Liver (tissue), 9 donors: Measurements from ENCODE around the gene PPP2R5A. TPM values are rescaled to one million over a fixed set of nuclear protein-coding genes. Genes with fewer than 3 reads are reported as not detected.

Experiments used
- DNase-seq: peaks from one replicate; pipeline ENCODE4 v3.0.0-alpha.2; 2017; ENCODE audit warnings: low spot score
- H3K27ac ChIP-seq, 2 donors: one replicate each; pipeline ENCODE4 v1.7.0; 2013; ENCODE audit warnings: inconsistent platforms in 2 of 2, low read length in 2 of 2, control low read depth in 1 of 2, low read depth in 1 of 2, mild to moderate bottlenecking in 1 of 2
- H3K27me3 ChIP-seq, 4 donors: one replicate each; pipeline versions ENCODE4 v1.6.1 to v1.7.0; 2013; ENCODE audit warnings: low read length in 3 of 4, inconsistent platforms in 1 of 4, mild to moderate bottlenecking in 1 of 4, moderate library complexity in 1 of 4; ENCODE audit not compliant: control insufficient read depth in 4 of 4, insufficient read depth in 4 of 4
- H3K36me3 ChIP-seq, 4 donors: one replicate each; pipeline versions ENCODE4 v1.6.1 to v1.7.0; 2013; ENCODE audit warnings: low read length in 3 of 4, mild to moderate bottlenecking in 3 of 4, low read depth in 1 of 4, moderate library complexity in 1 of 4; ENCODE audit not compliant: control insufficient read depth in 4 of 4, insufficient read depth in 3 of 4
- H3K4me1 ChIP-seq, 4 donors: one replicate each; pipeline versions ENCODE4 v1.6.1 to v1.7.0; 2013; ENCODE audit warnings: low read length in 3 of 4, mild to moderate bottlenecking in 3 of 4, moderate library complexity in 1 of 4; ENCODE audit not compliant: control insufficient read depth in 4 of 4, insufficient read depth in 4 of 4
- H3K4me3 ChIP-seq, 3 donors: one replicate each; pipeline versions ENCODE4 v1.6.1 to v1.7.0; 2013; ENCODE audit warnings: low read length in 3 of 3, control low read depth in 1 of 3, low read depth in 1 of 3, mild to moderate bottlenecking in 1 of 3
- H3K9ac ChIP-seq, 2 donors: one replicate each; pipeline ENCODE4 v1.7.0; 2013; ENCODE audit warnings: low read length in 2 of 2, mild to moderate bottlenecking in 2 of 2, moderate library complexity in 2 of 2, control low read depth in 1 of 2, low read depth in 1 of 2
- H3K9me3 ChIP-seq, 4 donors: one replicate each; pipeline versions ENCODE4 v1.6.1 to v1.7.0; 2013; ENCODE audit warnings: low read length in 3 of 4; ENCODE audit not compliant: control insufficient read depth in 4 of 4
- EGR1 ChIP-seq, 2 donors: IDR thresholded peaks; 2 replicates each; pipeline ENCODE4 v1.6.1; 2016 to 2018; ENCODE audit warnings: antibody characterized with exemption in 2 of 2, low read depth in 2 of 2
- FOXA1 ChIP-seq: IDR thresholded peaks from 2 replicates; pipeline ENCODE4 v1.6.1; 2016; ENCODE audit warnings: antibody characterized with exemption
- FOXA2 ChIP-seq: IDR thresholded peaks from 2 replicates; pipeline ENCODE4 v1.6.1; 2016; ENCODE audit warnings: antibody characterized with exemption
- GABPA ChIP-seq, 2 donors: IDR thresholded peaks in 1 of 2; conservative IDR thresholded peaks in 1 of 2; 2 replicates each; pipeline ENCODE4 v1.6.1; 2016; ENCODE audit warnings: antibody characterized with exemption in 2 of 2, mild to moderate bottlenecking in 1 of 2, moderate library complexity in 1 of 2
- RAD21 ChIP-seq, 2 donors: IDR thresholded peaks; 2 replicates each; pipeline ENCODE4 v1.6.1; 2016; ENCODE audit warnings: antibody characterized with exemption in 2 of 2, mild to moderate bottlenecking in 2 of 2
- RXRA ChIP-seq, 2 donors: IDR thresholded peaks; 2 replicates each; pipeline ENCODE4 v1.6.1; 2017 to 2018; ENCODE audit warnings: antibody characterized with exemption in 2 of 2, mild to moderate bottlenecking in 1 of 2
- SP1 ChIP-seq: IDR thresholded peaks from 2 replicates; pipeline ENCODE4 v1.6.1; 2018; ENCODE audit warnings: antibody characterized with exemption, mild to moderate bottlenecking
- TAF1 ChIP-seq: conservative IDR thresholded peaks from 2 replicates; pipeline ENCODE4 v1.6.1; 2016; ENCODE audit warnings: antibody characterized with exemption, mild to moderate bottlenecking
- YY1 ChIP-seq: IDR thresholded peaks from 2 replicates; pipeline ENCODE4 v1.6.1; 2016; ENCODE audit warnings: antibody characterized with exemption, mild to moderate bottlenecking
- WGBS: extraction: QIAGEN DNeasy Blood & Tissue Kit; methylation state at CpG from one replicate; pipeline ENCODE4 v1.1.7; 2013; 5-methylcytosine and 5-hydroxymethylcytosine counted together
- polyA plus RNA-seq, 2 donors: library from polyadenylated mRNA; stranded (reverse) in 1 of 2; unstranded in 1 of 2; fragments of 200-250 nt in 1 of 2; fragments of >200 nt in 1 of 2; fragmentation: Nextera tagmentation in 1 of 2; extraction: Ambion mirVana in 1 of 2; gene quantifications; one replicate each; pipeline versions ENCODE4 v1.2.1 to v1.2.3, GENCODE V29; 2013 to 2015
- total RNA-seq, 2 donors: library from RNA; depleted of rRNA; stranded (reverse); fragments of >200 nt; gene quantifications; one replicate each; pipeline ENCODE4 v1.2.3, GENCODE V29; 2014
- TF ChIP-seq, protein P1 (sequence below): IDR thresholded peaks from 2 replicates; pipeline ENCODE4 v1.6.1; 2016; ENCODE audit warnings: antibody characterized with exemption
- TF ChIP-seq, protein P2 (sequence below): IDR thresholded peaks from 2 replicates; pipeline ENCODE4 v1.6.1; 2016; ENCODE audit warnings: antibody characterized with exemption, mild to moderate bottlenecking
- TF ChIP-seq, protein P3 (sequence below): fragments of 150-350 bp; IDR thresholded peaks from 2 replicates; pipeline ENCODE4 v1.5.1; 2017; ENCODE audit warnings: improper control_type of control experiment, low read depth, low read length; ENCODE audit not compliant: missing input control
- TF ChIP-seq, protein P4 (sequence below): IDR thresholded peaks from 2 replicates; pipeline ENCODE4 v1.6.1; 2016; ENCODE audit warnings: antibody characterized with exemption
- TF ChIP-seq, protein P5 (sequence below): IDR thresholded peaks from 2 replicates; pipeline ENCODE4 v1.6.1; 2016; ENCODE audit warnings: antibody characterized with exemption
- donor health status: healthy.
- donor health status: healthy.
- donor health status: healthy.
- donor health status: healthy.
- donor health status: healthy.

PPP2R5A gene
- total and polyA plus RNA-seq, 4 donors: 22.9 to 40.7 (median 28.5) TPM

DNA sequence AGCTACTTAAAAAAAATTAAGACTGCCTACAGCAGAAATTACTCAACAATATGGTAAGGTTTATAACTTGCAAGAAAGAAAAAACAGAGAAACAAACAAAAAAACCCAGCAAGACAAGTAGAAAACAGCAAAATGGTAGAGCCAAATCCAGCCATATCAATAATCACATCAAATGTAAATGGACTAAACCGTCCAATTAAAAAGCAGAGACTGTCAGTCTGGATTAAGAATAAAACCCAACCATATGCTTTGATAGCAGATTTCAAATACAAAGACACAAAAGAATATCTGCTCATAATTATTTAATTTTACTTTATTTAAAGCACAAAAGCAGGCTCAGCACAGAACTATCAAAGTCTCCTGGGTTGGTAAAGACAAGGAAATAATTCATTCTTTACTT lies 112.0 kb downstream of the PPP2R5A start:
- H3K27ac ChIP-seq: no peak overlapping the region
- H3K36me3 ChIP-seq: peaks cover 0 to 1% (median 0%) of the 10 kb centered on the region in 4 donors
- no peak overlapping the region for H3K9ac ChIP-seq
- H3K27me3 ChIP-seq: no peaks in the 10 kb centered on the region
- H3K4me3 ChIP-seq: no peak overlapping the region
- TF ChIP-seq, protein P1, sequence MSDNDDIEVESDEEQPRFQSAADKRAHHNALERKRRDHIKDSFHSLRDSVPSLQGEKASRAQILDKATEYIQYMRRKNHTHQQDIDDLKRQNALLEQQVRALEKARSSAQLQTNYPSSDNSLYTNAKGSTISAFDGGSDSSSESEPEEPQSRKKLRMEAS: no peak
- TF ChIP-seq, protein P2, sequence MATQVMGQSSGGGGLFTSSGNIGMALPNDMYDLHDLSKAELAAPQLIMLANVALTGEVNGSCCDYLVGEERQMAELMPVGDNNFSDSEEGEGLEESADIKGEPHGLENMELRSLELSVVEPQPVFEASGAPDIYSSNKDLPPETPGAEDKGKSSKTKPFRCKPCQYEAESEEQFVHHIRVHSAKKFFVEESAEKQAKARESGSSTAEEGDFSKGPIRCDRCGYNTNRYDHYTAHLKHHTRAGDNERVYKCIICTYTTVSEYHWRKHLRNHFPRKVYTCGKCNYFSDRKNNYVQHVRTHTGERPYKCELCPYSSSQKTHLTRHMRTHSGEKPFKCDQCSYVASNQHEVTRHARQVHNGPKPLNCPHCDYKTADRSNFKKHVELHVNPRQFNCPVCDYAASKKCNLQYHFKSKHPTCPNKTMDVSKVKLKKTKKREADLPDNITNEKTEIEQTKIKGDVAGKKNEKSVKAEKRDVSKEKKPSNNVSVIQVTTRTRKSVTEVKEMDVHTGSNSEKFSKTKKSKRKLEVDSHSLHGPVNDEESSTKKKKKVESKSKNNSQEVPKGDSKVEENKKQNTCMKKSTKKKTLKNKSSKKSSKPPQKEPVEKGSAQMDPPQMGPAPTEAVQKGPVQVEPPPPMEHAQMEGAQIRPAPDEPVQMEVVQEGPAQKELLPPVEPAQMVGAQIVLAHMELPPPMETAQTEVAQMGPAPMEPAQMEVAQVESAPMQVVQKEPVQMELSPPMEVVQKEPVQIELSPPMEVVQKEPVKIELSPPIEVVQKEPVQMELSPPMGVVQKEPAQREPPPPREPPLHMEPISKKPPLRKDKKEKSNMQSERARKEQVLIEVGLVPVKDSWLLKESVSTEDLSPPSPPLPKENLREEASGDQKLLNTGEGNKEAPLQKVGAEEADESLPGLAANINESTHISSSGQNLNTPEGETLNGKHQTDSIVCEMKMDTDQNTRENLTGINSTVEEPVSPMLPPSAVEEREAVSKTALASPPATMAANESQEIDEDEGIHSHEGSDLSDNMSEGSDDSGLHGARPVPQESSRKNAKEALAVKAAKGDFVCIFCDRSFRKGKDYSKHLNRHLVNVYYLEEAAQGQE: no peak
- TF ChIP-seq SP1 (no peak), FOXA2 (no peak), TAF1 (no peak), RAD21 (IDR thresholded peaks at IDR 0.05) (no peak), YY1 (no peak), GABPA (IDR thresholded peaks at IDR 0.05 in 1 of 2, conservative IDR thresholded peaks at IDR 0.05 in 1 of 2) (no peak), FOXA1 (no peak), RXRA (IDR thresholded peaks at IDR 0.05) (no peak), EGR1 (IDR thresholded peaks at IDR 0.05; ENCODE audit: low read depth in 2 of 2) (no peak)
- TF ChIP-seq, protein P3, sequence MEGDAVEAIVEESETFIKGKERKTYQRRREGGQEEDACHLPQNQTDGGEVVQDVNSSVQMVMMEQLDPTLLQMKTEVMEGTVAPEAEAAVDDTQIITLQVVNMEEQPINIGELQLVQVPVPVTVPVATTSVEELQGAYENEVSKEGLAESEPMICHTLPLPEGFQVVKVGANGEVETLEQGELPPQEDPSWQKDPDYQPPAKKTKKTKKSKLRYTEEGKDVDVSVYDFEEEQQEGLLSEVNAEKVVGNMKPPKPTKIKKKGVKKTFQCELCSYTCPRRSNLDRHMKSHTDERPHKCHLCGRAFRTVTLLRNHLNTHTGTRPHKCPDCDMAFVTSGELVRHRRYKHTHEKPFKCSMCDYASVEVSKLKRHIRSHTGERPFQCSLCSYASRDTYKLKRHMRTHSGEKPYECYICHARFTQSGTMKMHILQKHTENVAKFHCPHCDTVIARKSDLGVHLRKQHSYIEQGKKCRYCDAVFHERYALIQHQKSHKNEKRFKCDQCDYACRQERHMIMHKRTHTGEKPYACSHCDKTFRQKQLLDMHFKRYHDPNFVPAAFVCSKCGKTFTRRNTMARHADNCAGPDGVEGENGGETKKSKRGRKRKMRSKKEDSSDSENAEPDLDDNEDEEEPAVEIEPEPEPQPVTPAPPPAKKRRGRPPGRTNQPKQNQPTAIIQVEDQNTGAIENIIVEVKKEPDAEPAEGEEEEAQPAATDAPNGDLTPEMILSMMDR: no peak
- TF ChIP-seq, protein P4, sequence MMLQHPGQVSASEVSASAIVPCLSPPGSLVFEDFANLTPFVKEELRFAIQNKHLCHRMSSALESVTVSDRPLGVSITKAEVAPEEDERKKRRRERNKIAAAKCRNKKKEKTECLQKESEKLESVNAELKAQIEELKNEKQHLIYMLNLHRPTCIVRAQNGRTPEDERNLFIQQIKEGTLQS: no peak
- TF ChIP-seq, protein P5, sequence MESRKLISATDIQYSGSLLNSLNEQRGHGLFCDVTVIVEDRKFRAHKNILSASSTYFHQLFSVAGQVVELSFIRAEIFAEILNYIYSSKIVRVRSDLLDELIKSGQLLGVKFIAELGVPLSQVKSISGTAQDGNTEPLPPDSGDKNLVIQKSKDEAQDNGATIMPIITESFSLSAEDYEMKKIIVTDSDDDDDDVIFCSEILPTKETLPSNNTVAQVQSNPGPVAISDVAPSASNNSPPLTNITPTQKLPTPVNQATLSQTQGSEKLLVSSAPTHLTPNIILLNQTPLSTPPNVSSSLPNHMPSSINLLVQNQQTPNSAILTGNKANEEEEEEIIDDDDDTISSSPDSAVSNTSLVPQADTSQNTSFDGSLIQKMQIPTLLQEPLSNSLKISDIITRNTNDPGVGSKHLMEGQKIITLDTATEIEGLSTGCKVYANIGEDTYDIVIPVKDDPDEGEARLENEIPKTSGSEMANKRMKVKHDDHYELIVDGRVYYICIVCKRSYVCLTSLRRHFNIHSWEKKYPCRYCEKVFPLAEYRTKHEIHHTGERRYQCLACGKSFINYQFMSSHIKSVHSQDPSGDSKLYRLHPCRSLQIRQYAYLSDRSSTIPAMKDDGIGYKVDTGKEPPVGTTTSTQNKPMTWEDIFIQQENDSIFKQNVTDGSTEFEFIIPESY: no peak
- no peak for DNase-seq
- 89% methylated on average over 1 of the region's 1 CpG for WGBS
- H3K9me3 ChIP-seq: peaks cover 0 to 2% (median under 1%) of the 10 kb centered on the region in 4 donors
- no peaks in the 10 kb centered on the region for H3K4me1 ChIP-seq

DNA sequence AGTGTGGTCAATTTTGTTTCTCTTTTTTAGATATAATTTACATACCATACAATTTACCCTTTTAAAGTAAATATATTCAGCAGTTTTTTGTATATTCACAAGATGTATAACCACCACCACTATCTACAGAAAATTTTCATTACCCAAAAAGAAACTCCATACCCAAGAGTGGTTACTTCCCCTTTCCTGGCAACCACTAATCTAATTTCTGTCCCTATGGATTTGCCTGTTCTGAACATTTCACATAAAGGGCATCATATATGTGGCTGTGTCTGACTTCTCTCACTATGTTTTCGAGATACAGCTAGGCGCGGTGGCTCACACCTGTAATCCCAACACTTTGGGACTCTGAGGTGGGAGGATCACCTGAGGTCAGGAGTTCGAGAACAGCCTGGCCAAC lies 115.8 kb downstream of the PPP2R5A start:
- WGBS: 98% methylated on average over 4 of the region's 4 CpGs
- Histone ChIP-seq H3K36me3 (peaks cover 0 to 1% (median 0%) of the 10 kb centered on the region in 4 donors), H3K9ac (no peak overlapping the region), H3K27me3 (no peaks in the 10 kb centered on the region), H3K9me3 (peaks cover 0 to 2% (median under 1%) of the 10 kb centered on the region in 4 donors), H3K4me1 (no peaks in the 10 kb centered on the region), H3K4me3 (no peak overlapping the region), H3K27ac (no peak overlapping the region)
- DNase-seq: no peak
- no peak for TF ChIP-seq SP1
- TF ChIP-seq, protein P1: no peak
